ENCODE data around the gene MRPL38.

DNA sequence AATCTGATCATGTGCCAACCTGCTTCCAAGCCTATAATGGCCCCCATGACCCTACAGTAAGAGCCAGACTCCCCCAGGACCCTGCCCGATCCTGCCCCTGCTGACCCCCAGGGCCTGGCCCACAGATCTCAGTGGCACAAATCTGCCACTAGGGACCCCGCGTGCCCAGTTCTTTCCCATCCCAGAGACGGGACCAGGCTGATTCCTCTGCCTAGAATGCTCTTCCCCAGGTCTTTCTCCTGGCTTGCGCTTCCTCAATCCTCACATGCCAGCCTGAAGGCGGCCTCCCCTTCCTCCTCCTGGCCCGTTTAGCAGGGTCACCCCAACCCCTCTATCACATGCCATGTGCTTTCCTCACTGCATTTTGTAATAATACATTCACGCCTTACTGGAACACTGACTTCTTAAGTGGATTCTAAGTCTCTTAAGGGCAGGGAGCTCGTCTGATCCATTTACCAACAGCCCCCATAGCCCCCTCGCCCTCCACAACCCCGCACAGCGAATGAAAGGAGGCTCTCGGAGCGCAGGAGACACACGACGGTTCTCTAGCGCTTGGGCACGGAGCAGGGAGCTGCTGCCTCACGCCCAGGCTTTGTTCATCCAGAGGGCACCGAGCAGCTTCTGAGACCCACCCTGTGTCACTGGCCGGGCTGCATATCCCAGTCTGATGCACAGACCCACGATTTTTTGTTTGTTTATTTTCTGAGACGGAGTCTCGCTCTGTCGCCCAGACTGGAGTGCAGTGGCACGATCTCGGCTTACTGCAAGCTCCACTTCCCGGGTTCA, 9.1 kb downstream of the MRPL38 start:
- TF ChIP-seq, protein P1, sequence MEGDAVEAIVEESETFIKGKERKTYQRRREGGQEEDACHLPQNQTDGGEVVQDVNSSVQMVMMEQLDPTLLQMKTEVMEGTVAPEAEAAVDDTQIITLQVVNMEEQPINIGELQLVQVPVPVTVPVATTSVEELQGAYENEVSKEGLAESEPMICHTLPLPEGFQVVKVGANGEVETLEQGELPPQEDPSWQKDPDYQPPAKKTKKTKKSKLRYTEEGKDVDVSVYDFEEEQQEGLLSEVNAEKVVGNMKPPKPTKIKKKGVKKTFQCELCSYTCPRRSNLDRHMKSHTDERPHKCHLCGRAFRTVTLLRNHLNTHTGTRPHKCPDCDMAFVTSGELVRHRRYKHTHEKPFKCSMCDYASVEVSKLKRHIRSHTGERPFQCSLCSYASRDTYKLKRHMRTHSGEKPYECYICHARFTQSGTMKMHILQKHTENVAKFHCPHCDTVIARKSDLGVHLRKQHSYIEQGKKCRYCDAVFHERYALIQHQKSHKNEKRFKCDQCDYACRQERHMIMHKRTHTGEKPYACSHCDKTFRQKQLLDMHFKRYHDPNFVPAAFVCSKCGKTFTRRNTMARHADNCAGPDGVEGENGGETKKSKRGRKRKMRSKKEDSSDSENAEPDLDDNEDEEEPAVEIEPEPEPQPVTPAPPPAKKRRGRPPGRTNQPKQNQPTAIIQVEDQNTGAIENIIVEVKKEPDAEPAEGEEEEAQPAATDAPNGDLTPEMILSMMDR (conservative IDR thresholded peaks at IDR 0.05): peak; percentile 41; the same call in 1 of the 2 replicates
- no peak for TF ChIP-seq EZH2 (IDR thresholded peaks at IDR 0.05; ENCODE audit: low read depth)

All from PC-9 (cell line).